GM23248 (cell line): Measurements from ENCODE around the gene KLHL2.
"Not testable (repeated sequence)": the region's sequence is repeated elsewhere in the genome, so short reads cannot be mapped to it uniquely, and the experiment has no call there.

Source experiments
- EZH2 ChIP-seq: fragments of 200-600 bp; sonication (generic); IDR thresholded peaks from 2 replicates; pipeline ENCODE4 v1.6.1; 2018; ENCODE audit warnings: antibody characterized with exemption, mild to moderate bottlenecking; ENCODE audit not compliant: insufficient read depth, poor library complexity, severe bottlenecking
- EZH2phosphoT487 ChIP-seq: fragments of 200-600 bp; sonication (generic); IDR thresholded peaks from 2 replicates; pipeline ENCODE4 v1.6.1; 2018; ENCODE audit warnings: antibody characterized with exemption, moderate library complexity, mild to moderate bottlenecking, low read depth; ENCODE audit not compliant: insufficient read depth

GRCh38 chr4:165244148-165244547, 36.8 kb downstream of the KLHL2 start:
- TF ChIP-seq EZH2, EZH2phosphoT487: not testable (repeated sequence)
